Central memory CD4-positive, alpha-beta T cell (primary cell): ENCODE data around the gene NDUFA11.

Experiments used
- DNase-seq: peaks from one replicate; pipeline ENCODE4 v3.0.0; 2022

NDUFA11 gene

DNA sequence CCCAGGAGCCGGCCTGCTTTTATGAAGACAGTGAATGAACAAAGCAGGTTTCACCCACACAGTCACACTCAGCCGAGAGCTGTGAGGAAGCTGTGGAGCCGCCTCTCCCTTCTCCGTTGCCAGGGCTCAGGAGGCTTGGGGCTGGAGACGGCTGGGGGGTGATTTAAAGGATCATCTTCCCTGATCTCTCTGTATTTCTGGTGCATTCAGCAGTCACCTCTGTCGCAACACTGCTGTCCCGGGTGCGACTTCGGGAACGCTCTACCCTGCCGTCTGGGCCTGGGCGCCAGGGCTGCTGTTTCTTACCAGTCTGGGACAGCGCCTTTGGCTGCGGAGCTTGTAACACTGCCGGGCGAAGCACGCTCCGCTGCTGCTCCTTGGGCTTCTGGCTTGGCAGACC is 28.6 kb upstream of the NDUFA11 start:
- DNase-seq: no peak

DNA sequence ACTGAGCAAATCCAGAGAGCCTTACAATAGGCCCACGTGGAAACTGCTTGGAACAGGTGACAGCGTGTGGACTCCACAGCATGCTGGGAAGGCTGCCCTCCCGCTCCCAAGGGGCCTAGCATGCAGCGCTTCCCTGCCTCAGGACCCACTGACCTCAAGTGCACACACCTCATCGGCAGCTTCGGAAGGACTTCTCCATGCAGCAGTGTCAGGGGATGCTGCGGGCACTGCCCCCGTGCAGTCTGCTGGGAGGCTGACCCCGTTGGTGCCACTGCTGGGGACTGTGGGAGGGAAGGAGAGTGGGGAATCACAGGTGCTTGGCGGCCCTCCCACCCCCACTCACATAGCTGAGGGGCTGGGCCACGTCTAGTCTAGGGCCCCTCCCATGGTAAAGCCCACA is 27.7 kb upstream of the NDUFA11 start:
- no peak for DNase-seq

DNA sequence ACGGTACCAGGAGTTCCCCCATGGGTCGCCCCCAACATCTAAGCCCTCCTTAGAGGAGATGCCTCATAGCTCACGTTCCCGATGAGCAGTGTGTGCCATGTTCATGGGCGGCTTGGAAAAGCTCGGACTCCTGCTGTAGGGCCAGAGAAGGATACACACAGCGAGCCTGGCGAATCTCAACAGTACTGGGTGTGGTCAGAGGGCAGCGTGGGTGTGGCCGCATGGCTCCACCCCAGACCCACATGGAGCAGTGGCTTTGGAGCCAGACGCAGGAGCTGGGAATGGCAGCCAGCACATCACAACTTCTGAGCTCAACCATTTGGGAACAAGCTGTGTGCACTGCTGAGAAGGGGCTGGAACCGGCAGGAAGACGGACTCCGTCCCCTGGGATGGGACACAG is 26.0 kb upstream of the NDUFA11 start:
- DNase-seq: no peak

DNA sequence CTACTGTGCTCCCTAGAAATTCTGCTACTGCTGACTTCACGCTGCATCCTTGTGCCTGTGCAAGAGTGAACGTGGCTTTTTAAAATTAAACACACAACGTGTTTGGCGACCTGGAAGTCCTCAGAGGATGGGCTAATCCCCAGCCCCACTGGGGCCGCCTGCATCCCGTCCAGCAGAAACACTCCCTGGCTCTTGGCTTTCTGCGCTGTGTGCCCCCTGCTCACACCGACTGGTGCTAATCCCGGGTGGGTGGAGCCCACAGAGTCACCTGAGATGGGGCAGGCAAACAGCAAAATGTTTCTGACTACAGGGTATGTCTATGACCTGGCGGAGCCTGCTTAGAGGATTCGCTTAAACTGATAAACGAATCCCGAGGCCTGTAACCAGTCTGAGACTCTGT is 25.6 kb upstream of the NDUFA11 start:
- DNase-seq: no peak

DNA sequence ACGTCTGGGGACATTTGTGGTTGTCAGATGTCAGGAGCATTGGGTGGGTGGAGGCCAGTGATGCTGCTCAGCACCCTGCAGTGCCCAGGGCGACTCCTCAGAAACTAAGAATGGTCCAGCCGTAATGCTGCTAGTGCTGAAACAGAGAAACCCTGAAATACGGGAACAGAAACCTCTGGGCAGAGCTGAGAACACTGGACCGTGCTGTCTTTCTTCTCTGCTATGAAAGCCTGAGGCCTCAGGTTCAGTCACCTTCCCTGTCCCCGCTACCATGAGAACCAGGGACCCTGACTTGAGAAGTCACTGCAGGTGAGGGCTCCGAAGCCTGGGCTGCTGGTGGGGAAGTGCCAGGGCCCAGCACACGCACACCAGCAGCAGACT is 23.8 kb upstream of the NDUFA11 start:
- no peak for DNase-seq

DNA sequence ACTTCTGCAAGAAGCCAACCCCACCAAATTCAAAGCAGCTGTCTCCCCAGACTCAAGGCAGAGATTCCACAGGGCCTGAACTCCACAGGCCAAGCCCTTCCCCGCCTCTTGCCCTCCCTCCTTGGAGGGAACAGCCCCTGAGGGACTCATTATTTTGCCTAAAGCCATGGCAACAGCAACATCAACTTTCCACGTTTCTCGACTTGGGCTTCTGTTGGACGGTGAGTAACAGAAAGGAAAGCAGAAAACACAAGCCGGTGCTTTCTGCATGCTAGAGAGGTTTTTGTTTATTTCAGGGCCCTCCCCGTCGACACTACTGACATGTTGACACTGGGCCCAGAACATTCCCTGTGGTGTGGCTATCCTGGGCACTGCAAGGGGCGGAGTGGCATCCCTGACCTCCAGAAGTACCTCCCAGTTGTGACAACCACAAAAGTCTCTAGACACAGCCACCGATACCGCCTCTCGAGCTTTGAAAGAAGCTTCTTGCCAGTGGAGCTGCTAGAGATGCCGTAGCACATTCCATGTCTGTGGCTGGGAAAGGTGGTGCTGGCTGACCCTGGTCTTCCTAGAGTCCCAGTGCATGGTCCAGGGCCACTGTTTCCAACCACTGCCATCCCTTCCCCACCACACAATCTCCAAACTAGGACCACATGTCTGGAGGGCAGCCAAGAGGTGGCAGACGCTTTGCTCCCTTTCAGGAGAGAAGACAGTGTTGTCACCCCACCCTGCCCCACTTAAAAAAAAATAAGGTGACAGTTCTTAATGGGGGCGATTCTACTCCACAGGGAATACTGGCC is 23.3 kb upstream of the NDUFA11 start:
- no peak for DNase-seq

DNA sequence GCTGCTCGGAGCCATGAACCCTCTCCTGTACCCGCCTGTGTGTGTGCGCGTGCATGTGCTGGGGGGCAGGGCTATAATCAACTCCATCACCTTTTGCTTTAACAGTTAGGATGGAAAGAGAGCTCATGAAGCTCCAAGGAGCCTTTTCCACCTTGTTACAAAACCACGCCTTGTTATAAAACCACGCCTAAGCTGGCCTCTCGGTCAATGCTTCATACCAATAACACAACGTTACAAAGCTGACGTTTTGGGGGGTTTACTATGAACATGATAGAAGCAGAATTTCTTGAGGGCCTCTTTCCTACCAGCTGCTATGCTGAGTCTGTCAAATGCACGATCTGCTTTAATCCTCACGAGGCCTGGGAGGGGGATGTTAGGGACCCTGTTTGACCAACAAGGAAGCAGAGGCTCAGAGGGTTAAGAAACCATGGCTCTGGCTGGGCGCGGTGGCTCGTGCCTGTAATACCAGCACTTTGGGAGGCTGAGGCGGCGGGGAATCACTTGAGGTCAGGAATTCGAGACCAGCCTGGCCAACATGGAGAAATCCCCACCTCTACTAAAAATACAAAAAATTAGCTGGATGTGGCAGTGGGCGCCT is 22.3 kb upstream of the NDUFA11 start:
- DNase-seq: no peak

DNA sequence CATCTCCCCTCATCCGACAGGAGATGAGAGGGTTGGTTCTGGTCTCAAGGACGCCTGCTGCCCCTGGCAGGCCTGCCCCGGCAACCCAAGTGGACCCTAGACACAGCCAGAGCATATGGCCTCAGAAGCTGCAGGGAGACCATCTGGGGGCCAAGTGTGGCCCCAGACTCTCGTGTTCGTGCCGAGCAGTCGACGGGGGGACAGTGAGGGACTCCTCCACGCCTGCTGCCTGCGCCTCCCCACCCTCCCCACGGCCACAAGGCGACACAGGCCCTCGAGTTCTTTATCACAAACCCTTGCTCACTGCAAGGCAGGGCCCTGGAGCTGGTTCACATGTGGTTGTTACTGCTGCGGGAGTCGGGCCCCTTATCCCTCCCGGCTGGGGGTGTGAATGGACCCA is 19.8 kb upstream of the NDUFA11 start:
- no peak for DNase-seq

DNA sequence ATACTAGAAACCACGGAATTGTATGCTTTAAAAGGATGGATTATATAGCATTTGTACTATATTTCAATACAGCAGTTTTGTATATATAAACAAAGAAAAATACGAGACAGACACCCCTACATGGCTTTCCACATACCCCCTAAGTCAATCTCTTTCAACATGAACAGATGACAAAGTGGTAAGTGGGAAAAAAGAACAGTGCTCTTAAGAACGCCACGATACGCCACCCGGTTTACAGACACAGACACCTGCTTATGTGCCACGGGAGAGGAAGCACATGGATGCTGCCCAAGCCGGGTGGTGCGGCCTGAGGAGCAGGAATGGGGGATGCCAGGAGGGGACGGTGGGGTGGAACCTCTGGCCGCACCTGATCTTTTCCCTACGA is 18.6 kb upstream of the NDUFA11 start:
- no peak for DNase-seq

DNA sequence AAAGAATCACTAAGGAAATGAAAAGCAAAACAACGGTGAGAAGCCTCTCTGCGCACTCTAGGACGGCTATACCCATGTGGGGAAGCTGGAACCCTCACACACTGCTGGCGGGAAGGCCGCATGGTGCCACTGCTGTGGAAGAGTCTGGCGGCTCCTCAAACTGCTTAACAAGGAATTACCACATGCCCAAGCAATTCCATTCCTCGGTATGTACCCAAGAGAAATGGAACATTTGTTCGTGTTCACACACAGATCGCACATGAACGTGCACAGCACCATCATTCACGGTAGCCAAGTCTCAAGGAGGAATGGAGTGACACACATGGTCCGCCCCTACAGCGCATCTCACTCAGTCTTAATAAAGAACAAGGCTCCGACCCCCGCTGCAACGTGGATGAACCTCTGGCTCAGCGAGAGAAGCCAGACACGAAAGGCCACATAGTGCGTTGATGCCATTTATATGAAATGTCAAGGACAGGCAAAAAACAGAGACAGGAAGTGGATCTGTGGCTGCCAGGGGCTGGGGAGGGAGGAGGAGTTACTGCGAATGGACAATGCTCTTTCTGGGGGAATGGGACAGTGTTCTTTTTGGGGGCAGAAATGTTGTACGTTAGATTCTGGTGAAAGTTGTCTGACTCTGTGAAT is 18.0 kb upstream of the NDUFA11 start:
- no peak for DNase-seq

DNA sequence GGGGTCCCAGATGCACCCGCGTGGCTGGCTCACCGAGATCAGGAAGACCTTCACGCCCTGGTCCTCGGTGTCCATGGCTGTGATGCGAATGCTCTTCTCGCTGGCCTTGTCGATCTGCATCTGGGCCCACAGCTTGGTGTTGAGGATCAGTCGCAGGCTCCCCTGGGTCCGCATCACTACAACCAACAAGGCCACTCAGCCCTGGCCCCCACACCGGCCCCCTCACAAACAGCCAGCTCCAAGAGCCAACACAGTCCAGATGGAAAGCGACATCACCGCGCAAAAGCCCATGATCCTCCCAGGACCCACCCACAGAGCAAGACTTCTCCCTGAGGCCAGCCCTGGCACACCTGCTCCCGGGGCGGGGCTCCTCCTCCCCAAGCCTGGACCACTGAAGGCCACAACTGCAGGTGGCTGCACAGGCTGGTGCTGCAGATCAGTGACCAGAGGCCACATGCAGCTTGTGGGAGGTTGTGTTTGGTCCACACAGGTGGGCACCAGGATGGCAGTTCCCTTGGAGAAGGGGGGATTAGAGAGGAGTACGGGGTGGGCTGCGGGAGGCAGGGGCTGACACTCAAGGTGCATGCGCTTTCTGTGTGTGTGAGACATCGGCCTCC is 15.0 kb upstream of the NDUFA11 start:
- no peak for DNase-seq

DNA sequence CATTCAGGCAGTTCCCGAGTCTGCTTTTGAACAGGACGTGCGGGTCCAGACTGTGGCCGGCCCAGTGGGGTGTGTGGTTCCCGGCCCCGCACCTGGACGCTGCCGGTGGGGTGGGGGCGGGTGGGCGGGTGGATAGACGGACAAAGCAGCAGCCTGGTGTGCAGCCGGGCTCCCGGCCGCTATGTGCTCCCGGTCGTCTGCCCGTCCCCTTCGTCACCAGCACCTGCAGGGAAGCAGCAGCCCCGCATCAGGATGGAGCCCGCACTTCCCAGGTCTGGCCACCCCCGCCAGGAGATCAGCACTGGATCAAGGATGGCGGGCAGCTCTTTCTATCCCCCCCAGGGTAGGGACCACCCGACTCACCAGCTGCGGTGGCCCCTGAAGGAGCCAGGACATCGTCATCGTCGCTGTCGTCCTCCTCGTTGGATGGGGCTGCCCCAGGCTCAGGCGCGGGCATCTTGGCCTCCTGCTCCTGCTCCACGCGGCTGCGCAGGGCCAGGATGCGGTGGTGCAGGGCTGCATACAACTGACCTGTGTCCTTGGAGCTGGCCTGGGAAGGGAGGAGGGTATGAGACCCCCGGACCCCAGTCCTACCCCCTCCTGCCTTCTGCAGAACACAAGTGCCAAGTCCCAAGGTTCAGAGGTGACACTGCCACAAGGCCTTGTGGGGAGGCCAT is 14.0 kb upstream of the NDUFA11 start:
- DNase-seq: no peak

DNA sequence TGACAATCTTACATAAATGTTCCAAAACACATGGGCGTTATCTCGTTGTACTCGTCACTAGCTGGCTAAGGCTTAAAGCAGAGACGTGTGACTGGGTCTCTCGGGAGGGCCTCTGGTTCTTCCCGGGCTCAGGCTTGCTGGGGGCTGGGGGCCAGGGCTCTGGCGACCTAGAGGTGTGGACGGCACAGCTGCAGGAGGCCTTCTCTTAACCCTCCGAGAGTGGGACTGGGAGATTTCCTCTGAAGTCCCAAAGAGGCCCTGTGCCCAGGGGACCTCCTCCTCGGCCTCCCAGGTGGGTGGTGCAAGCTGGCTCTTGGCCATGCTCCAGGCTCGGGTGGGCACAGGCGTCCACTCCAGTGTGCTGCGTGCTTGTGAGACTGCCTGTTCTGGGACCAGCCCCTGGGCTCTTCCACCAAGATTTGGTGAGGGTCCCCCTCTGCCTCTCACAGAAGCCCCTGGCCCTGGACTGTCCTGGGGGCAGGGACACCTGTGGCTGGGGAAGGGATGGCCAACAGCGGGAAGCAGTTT is 12.7 kb upstream of the NDUFA11 start:
- no peak for DNase-seq

DNA sequence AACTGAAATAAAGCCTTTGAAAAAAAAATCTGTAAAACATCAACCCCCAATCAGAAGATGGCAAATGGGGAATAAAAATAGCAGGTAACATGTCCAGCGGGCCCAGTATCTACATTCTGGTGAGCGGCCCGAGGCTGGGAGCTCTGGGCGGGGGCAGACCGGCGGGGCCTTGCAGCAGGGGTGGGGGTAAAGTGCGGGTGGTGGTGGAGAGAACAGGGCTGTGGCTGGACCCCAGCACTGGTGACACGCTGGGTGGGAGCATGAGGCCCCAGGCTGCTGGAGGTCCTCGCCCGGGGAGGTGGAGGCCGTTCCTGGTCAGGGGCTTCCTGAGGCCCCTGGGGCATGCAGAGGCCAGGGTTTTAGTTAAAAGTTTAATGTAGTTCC is 12.2 kb upstream of the NDUFA11 start:
- no peak for DNase-seq

DNA sequence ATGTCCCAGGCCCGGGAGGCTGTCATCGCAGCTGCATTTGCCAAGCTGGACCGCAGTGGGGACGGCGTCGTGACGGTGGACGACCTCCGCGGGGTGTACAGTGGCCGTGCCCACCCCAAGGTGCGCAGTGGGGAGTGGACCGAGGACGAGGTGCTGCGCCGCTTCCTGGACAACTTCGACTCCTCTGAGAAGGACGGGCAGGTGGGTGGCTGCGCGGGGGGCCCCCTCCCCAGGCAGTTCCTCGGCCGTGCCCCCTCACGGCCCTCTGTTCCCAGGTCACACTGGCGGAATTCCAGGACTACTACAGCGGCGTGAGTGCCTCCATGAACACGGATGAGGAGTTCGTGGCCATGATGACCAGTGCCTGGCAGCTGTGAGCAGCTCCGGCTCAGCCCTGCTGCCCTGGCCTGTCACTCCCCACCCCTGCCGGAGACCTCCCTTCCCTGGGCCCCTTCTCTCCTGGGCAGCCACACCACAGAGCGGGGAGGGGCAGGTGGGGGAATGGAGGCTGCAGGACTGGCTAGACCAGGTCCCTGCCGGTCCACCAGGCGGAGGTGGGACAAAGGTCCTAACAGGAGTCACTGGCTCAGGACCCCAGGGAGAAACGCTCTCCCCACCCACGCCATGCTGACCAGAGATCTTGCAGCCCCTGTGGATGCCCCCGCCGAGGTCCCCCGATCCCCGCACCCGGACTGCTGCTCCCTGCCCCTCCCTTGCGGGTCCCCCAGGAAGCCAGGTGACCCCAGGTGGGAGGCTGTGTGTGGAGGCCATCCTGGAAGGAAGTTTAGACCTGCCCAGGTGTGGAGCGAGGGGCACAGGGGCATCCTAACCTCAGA is 11.6 kb upstream of the NDUFA11 start:
- DNase-seq: no peak

DNA sequence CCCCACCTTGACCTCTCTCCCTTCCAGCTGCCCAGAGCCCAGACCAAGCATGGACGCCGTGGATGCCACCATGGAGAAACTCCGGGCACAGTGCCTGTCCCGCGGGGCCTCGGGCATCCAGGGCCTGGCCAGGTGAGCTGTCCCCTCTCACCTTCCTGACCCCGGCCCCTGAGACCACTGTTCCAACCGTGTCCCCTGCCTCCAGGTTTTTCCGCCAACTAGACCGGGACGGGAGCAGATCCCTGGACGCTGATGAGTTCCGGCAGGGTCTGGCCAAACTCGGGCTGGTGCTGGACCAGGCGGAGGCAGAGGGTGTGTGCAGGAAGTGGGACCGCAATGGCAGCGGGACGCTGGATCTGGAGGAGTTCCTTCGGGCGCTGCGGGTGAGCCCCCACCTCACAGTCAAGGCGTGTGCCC is 10.8 kb upstream of the NDUFA11 start:
- no peak for DNase-seq

DNA sequence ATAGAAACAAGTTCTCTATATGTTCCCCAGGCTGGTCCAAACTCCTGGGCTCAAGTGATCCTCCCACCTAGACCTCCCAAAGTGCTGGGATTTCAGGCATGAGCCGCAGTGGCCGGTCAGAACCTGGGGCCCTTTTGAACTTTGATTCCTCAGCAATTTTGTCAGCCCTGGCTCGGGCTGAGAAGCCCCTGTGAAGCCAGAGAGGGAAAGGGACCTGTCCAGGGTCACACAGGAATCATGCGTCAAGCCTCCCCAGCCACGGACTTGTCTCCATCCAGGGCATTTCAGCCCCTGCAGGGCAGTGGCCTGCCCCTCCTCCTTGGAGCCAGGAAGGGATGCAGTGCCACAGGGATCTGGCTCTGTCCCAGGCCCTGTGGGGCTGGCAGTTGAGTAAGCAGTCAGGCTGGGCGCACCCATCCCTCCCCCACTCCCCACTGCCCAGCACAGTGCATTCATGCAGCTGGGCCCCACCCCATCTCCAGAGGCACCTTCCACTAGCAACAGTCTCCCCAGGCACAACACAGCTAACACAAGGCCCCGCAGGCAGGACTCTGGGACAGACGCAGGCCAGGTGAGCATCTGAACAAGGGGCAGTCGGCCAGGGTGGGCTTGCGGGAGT is 10.3 kb upstream of the NDUFA11 start, which contains the start of gene CAPS:
CAPS (plus strand) TSS at position 516 of the 619 bp plus-strand sequence. CDS start 153 bp downstream, outside the sequence.
- no peak for DNase-seq

DNA sequence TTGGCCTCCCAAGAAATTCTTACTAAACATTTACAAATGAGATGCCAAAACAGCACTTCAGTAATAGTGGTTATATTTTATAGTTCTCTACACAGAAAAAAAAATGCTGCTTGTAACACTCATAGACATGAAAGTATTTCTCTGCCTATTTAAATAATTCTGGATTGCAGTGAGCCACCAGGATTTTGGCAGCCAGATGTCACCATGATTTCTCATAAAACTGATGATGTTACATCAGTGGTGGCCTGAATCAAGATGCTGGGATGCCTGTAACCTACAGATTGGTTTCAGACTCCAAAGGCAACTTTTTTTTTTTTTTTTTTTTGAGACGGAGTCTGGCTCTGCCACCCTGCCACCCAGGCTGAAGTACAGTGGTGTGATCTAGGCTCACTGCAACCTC is 7.8 kb upstream of the NDUFA11 start:
- no peak for DNase-seq

DNA sequence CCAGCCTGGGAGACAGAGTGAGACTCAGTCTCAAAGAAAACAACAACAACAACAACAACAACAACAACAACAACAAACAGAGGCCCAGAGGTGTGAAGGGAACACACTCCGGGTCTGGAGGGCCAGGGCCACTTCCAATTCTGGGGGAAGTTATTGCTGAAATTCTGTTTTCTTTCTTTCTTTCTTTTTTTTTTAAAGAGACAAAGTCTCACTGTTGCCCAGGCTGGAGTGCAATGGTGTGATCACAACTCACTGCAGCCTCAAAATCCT is 7.0 kb upstream of the NDUFA11 start:
- DNase-seq: no peak

DNA sequence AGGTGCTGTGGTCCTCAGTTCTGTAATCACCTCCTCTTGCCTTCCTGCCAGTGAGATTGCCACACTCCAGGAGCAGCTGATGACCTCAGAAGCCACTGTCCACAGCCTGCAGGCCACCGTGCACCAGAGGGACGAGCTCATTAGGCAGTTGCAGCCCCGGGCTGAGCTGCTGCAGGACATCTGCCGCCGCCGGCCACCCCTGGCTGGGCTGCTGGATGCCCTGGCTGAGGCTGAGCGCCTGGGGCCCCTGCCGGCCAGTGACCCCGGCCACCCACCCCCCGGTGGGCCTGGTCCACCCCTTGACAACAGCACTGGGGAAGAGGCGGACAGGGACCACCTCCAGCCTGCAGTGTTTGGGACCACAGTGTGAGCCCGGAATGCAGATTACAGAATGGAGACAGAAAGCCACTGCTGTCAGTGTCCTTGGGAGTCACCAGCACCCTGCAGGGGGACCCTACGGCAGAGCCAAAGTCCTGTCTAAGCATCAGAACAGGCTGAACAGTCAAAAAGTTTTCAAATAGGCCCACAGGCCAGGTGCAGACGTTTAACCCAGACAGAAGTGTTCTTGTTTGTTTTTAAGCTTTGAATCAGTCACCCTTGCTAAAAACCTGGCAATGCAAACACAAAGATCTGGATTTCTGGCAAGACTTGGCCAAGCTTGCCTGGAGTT is 5.3 kb upstream of the NDUFA11 start:
- no peak for DNase-seq

DNA sequence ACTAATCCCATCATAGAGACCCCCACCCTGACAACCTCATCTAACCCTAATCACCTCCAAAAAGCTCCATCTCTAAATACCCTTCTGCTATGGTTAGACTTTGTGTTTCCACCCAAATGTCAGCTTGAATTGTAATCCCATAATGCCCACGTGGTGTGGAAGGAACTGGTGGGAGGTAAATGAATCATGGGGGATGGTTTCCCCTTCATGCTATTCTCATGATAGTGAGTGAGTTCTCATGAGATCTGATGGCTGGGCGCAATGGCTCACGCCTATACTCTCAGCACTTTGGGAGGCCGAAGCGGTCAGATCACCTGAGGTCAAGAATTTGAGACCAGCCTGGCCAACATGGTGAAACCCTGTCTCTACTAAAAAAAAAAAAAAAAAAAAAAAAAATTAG is 3.7 kb upstream of the NDUFA11 start:
- DNase-seq: no peak
